Psoas muscle (tissue), 8 donors: ENCODE measurements around the gene IL19. TPM values are rescaled to one million over a fixed set of nuclear protein-coding genes. Genes with fewer than 3 reads are reported as not detected.

Experiments
- ATAC-seq, 4 donors: fragments of 200-7000 bp; cut with Tn5 transposase; one replicate each; pipeline ENCODE4 v1.9.1; 2020; ENCODE audit warnings: moderate library complexity in 3 of 4, mild to moderate bottlenecking in 2 of 4
- DNase-seq, 2 donors: peaks; one replicate each; pipeline ENCODE4 v3.0.0-alpha.2; 2020
- H3K27ac ChIP-seq: fragments of 200-600 bp; one replicate; pipeline ENCODE4 v1.8.0; 2022
- H3K27me3 ChIP-seq, 3 donors: fragments of 200-600 bp in 1 of 3; one replicate each; pipeline versions ENCODE4 v1.6.1 to v1.8.0; 2013 to 2022; ENCODE audit warnings: low read length in 2 of 3, mild to moderate bottlenecking in 2 of 3, moderate library complexity in 1 of 3; ENCODE audit not compliant: insufficient read depth in 3 of 3
- H3K36me3 ChIP-seq, 2 donors: fragments of 200-600 bp in 1 of 2; one replicate each; pipeline versions ENCODE4 v1.6.1 to v1.8.0; 2013 to 2022; ENCODE audit warnings: low read depth in 1 of 2, mild to moderate bottlenecking in 1 of 2, moderate library complexity in 1 of 2; ENCODE audit not compliant: insufficient read depth in 1 of 2
- H3K4me1 ChIP-seq: fragments of 200-600 bp; one replicate; pipeline ENCODE4 v1.8.0; 2022
- H3K4me3 ChIP-seq: fragments of 200-600 bp; one replicate; pipeline ENCODE4 v1.8.0; 2022; ENCODE audit warnings: mild to moderate bottlenecking
- H3K9me3 ChIP-seq: fragments of 200-600 bp; one replicate; pipeline ENCODE4 v1.8.0; 2022
- WGBS, 3 donors: extraction: QIAGEN DNeasy Blood & Tissue Kit; methylation state at CpG; one replicate each; pipeline versions ENCODE4 v1.1.6 to v1.1.7; 2013; 5-methylcytosine and 5-hydroxymethylcytosine counted together
- intact Hi-C, 2 donors: fragments of 100-400 bp; cut with DNase I; formaldehyde crosslinking; loops; one replicate each; pipeline versions ENCODE4 v1.11.0 to v1.14.2; 2022
- polyA plus RNA-seq, 3 donors: library from polyadenylated mRNA; stranded (reverse); fragments of 200-250 nt; gene quantifications; one replicate each; pipeline ENCODE4 v1.2.3, GENCODE V29; 2013
- total RNA-seq, 4 donors: library from RNA; stranded (reverse); fragmentation: NEBNext Ultra II Directional in 2 of 4; extraction: Animal tissue kit (Norgen Biotek cat#: 25700) in 2 of 4; gene quantifications; one replicate each; pipeline versions ENCODE4 v1.2.1 to v1.2.4, GENCODE V29; 2021 to 2023
- TF ChIP-seq, protein P1 (sequence below): fragments of 200-600 bp; IDR thresholded peaks from one replicate; pipeline ENCODE4 v1.8.0; 2022; ENCODE audit warnings: antibody characterized with exemption
- donor health status: healthy with polysubstance abuse.
- donor health status: DM: no; HTN: no; CAD: no; lungs with moderate emphysema.
- donor health status: Bipolar disorder and iron deficiency.
- donor health status: healthy.
- donor health status: DM: yes; HTN: yes; CAD: no.
- donor health status: DM: no; HTN: no; CAD: no.
- donor health status: DM: no; HTN: no; CAD: no.
- donor health status: DM: yes; HTN: yes; CAD: no.

Gene IL19
- total and polyA plus RNA-seq, 7 donors = not detected

DNA sequence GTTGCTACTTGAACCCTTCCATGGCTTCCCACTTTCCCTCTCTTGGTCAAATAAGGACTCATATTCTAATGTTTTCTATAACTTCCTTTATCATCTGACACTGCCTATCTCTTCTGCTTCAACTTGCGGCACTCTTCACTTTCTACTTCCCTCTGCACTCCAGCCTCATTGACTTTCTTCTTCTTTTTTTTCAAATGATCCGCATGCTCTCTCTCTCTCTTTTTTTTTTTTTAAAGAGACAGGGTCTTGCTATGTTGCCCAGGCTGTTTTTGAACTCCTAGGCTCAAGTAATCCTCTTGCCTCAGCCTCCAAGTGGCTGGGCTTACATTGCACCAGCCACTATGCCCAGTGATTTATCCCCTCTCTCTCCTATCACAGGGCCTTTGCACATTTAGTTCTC is 9.1 kb downstream of the IL19 start:
- no peaks in the 10 kb centered on the region for H3K36me3 ChIP-seq
- WGBS, 3 donors = 64 to 72% (median 65%) methylated on average over 2 of the region's 2 CpGs
- no peak overlapping the region for H3K27ac ChIP-seq
- no peak overlapping the region for H3K4me3 ChIP-seq
- no peaks in the 10 kb centered on the region for H3K27me3 ChIP-seq
- H3K4me1 ChIP-seq = no peaks in the 10 kb centered on the region
- no peaks in the 10 kb centered on the region for H3K9me3 ChIP-seq
- intact Hi-C loops = no loop called here
- no peak for ATAC-seq
- TF ChIP-seq, protein P1, sequence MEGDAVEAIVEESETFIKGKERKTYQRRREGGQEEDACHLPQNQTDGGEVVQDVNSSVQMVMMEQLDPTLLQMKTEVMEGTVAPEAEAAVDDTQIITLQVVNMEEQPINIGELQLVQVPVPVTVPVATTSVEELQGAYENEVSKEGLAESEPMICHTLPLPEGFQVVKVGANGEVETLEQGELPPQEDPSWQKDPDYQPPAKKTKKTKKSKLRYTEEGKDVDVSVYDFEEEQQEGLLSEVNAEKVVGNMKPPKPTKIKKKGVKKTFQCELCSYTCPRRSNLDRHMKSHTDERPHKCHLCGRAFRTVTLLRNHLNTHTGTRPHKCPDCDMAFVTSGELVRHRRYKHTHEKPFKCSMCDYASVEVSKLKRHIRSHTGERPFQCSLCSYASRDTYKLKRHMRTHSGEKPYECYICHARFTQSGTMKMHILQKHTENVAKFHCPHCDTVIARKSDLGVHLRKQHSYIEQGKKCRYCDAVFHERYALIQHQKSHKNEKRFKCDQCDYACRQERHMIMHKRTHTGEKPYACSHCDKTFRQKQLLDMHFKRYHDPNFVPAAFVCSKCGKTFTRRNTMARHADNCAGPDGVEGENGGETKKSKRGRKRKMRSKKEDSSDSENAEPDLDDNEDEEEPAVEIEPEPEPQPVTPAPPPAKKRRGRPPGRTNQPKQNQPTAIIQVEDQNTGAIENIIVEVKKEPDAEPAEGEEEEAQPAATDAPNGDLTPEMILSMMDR = no peak
- DNase-seq = no peak

DNA sequence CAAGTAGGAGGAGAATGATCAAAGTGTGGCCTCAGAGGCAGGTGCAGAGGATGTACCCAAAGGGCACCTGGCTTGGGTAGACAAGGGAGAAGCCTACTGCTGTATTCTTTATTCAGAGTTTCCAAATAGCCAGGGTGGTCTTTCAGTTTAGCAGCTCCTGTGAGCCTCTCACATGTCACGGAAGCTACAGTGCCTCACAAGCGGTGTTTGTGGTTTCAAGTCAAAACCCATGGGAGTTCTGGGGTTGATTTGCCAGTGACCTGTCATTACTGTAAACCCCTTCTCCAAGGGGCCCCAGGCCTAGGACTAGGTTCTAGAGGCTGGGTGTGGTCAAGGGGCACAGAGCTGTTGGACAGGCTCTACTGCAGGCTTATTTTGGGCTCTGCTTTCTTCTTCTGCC is 11.9 kb downstream of the IL19 start:
- DNase-seq (no peak), ATAC-seq (no peak)
- TF ChIP-seq, protein P1 = no peak
- 87 to 90% (median 87%) methylated on average over 2 of the region's 2 CpGs for WGBS, 3 donors
- Histone ChIP-seq H3K4me1 (no peaks in the 10 kb centered on the region), H3K27ac (no peak overlapping the region), H3K4me3 (no peak overlapping the region), H3K9me3 (no peaks in the 10 kb centered on the region), H3K27me3 (no peaks in the 10 kb centered on the region), H3K36me3 (no peaks in the 10 kb centered on the region)
- intact Hi-C loops = no loop called here

DNA sequence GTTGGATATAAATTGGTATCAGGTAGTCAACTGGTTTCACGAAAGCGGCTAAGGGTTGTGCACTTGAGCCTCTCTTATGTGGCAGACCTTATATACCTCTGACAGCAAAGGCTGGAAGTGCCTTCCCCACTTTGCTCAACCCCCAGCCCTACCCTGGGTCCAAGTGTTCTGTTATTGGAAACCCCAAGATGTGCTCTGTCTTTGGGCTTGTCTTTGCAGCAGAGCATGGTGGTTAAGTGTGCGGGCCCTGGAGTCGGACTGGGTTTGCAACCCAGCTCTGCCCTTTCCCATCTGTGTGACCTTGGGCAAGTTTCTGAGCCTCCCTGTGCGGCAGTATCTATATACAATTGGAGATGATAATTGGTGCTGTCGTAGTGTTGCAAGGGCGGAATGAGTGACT is 12.9 kb downstream of the IL19 start:
- intact Hi-C loops = no loop called here
- 83 to 96% (median 90%) methylated on average over 7 of the region's 7 CpGs for WGBS, 3 donors
- Histone ChIP-seq H3K36me3 (no peaks in the 10 kb centered on the region), H3K4me1 (no peaks in the 10 kb centered on the region), H3K27me3 (no peaks in the 10 kb centered on the region), H3K9me3 (no peaks in the 10 kb centered on the region), H3K4me3 (no peak overlapping the region), H3K27ac (no peak overlapping the region)
- DNase-seq (no peak), ATAC-seq (no peak)
- TF ChIP-seq, protein P1 = no peak

DNA sequence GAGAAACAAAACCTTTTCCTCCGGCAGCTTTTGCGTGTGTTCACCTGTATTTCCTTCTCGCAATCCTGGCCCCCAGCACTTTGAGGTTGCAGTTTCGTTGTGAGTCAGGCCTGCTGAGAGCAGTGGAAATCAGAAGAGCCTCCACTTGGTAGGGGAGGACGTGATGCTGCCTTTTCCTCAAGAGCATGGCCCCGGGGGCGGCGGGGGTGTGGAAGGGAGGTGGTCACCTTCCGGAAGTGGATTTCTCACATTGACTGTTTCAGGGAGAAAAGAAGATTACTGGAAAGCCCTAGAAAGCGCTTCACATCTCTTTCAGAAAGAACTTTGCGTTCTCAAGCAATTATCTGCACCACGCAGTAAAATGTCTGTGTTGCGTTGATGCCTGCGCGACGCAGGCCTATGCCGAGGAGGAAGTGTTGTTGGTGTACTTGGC is 13.9 kb downstream of the IL19 start:
- DNase-seq (no peak), ATAC-seq (no peak)
- no peaks in the 10 kb centered on the region for H3K4me1 ChIP-seq
- no peaks in the 10 kb centered on the region for H3K9me3 ChIP-seq
- H3K27me3 ChIP-seq = no peaks in the 10 kb centered on the region
- WGBS, 3 donors = 91 to 93% (median 93%) methylated on average over 17 of the region's 17 CpGs
- H3K36me3 ChIP-seq = no peaks in the 10 kb centered on the region
- H3K27ac ChIP-seq = no peak overlapping the region
- TF ChIP-seq, protein P1 = no peak
- intact Hi-C loops = no loop called here
- H3K4me3 ChIP-seq = no peak overlapping the region

DNA sequence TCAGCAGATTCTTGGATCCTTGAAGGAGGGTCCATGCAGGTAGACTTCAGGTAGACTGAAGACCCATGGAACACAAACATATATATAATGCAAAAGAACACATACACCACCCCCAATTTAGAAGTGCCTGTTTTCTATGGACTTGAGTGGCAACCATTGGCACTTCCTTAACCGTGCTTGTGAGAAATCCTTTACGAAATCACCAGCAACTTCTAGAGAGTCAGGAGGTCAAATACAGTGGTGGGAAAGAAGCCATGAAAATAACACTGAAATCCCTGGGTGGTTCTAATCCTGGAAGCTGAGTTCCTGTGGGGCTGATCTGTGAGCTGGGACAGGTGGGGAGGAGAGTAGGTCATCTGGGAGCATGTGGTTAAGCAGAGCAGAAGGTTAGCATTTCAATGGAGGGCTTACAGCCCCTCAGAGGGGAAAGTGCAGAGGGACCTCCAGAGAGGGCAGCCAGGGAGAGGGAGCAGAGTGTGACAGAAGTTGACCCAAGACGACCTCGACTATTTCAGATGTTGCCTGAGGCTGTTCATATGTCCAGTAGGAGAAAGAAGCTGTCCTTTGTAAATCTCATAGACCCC is 14.7 kb downstream of the IL19 start:
- DNase-seq (no peak), ATAC-seq (no peak)
- intact Hi-C loops = no loop called here
- Histone ChIP-seq H3K27ac (no peak overlapping the region), H3K9me3 (no peaks in the 10 kb centered on the region), H3K4me1 (no peaks in the 10 kb centered on the region), H3K36me3 (no peaks in the 10 kb centered on the region), H3K27me3 (no peaks in the 10 kb centered on the region), H3K4me3 (no peak overlapping the region)
- 72 to 79% (median 78%) methylated on average over 4 of the region's 4 CpGs for WGBS, 3 donors
- TF ChIP-seq, protein P1 = no peak
